Measurements from ENCODE around the gene B3GALT2.
"Not testable (repeated sequence)": the region's sequence is repeated elsewhere in the genome, so short reads cannot be mapped to it uniquely, and the experiment has no call there.

B3GALT2 gene, protein sequence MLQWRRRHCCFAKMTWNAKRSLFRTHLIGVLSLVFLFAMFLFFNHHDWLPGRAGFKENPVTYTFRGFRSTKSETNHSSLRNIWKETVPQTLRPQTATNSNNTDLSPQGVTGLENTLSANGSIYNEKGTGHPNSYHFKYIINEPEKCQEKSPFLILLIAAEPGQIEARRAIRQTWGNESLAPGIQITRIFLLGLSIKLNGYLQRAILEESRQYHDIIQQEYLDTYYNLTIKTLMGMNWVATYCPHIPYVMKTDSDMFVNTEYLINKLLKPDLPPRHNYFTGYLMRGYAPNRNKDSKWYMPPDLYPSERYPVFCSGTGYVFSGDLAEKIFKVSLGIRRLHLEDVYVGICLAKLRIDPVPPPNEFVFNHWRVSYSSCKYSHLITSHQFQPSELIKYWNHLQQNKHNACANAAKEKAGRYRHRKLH

DNA sequence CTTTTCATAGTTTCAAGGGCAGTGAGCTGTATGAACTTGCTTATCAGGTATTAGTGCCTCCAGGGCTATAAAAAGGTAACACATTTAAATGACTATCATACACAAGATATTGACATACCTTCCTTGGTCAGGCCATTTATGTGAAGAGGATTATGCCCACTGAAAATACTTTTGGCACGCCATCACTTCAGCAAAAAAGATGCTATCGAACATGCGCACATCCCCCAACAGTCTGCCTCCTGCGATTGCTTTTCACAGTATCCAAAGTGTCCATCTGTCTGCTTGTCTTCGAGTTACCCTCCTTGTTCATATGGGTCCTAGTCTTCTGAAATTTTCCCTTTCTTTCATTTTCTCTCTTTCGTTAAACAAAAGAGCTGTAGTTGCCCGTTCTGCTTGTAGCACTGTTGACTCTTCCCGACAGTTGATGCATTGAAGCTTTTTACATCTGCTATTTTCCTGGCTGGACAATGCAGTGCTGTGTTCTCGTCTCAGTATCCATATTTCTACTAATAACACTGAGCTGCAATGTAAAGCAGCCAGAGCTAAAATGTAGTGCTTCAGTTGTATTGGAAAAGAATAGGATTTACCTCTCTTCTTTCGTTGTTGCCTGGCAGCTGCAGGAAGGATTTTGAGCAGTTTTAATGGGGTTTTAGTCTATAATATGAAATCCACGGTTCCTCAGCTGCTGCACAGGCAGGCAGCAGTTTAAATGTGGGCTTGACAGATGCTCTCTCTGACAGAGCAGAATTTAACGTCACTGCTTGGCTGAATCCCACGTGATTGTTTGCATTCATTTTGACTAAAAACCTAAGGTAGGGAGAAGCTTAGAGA is at the start of gene B3GALT2:
TSS of gene B3GALT2 (minus strand) at position 713 of the 831 bp plus-strand sequence. CDS start 5,051 bp downstream, outside the sequence.
- DNase-seq, result no peak

DNA sequence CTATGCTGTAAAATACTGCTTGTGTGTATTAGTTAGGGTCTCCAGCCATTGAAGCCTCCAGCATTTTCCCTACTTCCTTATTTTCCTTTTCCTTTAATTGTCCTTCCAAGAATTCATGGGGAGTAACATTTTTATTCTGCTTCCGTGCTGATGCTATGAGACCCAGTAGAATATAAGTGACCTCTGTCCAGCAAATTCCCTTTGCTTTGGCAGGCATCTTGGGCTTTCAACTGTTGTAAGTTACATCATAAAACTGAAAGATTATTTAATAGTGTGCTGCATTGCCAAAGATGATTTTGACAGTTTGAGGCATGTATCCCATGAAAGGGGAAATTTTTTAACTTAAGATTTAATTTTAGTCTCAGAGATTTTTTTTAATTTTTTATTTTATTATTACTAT is 48.1 kb upstream of the B3GALT2 start:
- DNase-seq, result no peak

DNA sequence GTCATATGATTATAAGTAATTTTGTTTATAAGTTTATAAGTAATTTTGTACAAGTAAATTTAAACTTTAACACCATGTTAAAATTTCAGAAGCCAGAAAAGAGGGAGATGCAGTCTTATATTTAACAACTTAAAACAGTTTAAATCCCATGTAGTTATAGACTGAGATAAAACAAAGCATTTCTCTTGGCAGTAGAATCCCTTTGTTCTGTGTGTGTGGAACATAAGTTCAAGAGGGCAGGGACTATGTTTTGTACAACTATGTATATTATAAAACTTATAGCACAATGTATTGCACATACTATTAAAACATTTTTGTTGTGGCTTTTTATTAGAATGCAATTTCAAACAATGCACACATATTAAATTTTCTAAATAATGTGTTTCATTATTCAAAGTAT is 44.7 kb upstream of the B3GALT2 start:
- not testable (repeated sequence) for DNase-seq

DNA sequence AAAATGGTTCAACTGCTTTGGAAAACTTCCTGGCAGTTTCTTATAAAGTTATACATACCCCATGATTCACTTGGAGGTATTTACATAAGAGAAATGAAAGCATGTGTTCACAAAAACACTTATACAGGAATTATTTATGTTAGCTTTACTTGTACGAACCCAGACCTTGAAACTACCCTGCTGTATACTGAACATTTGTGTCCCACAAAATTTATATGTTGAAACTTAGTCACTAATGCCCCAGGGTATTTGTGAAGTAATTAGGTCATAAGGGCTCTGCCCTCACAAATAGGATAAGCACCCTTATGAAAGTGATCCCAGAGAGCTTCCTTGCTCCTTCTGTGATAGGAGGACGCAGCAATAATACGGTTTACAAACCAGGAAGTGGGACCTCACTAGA is 42.7 kb upstream of the B3GALT2 start:
- DNase-seq, result no peak

DNA sequence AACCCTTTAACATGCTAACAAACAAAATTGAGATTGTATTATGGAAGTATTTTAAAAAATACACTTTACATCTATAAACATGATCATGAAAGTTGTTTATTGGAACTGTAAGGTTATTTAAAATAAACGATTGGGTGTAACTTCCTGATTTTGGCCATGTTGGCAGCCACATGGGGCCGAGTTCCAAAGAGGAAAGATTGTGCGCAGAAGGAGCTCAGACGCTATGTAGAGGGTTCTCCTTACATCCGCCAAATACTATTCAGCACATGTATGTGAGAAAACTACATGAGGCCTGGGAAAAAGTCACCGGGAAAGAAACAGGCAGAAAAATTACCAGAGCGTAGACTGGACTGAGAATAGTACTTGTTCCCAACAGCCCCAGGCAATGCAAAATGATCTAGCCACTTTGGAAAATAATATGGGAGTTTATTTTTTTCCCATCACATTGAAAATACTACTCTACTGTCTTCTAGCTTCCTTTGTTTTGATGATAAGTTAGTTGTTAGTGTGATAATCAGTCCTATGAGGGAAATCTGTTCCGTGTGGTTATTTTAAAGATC is 35.7 kb upstream of the B3GALT2 start:
- DNase-seq, result no peak

DNA sequence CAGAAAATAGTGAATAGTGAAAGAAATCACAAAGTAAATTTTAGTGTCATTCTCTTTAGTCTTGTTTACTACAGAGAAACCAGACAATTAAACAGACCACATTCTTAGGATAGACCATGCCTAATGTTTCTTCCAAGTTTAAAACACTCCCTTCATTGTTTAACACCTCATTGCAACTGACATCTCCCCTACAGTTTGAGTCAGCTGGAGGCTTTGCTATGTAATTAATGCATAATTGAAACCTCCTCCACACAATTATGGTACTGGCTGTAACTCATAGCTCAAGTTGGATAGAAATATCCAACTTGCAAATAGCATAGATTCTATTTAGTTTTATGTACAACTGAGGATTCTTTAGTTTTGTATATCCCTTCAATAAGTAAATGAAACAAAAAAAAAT is 35.2 kb upstream of the B3GALT2 start:
- DNase-seq, result no peak

DNA sequence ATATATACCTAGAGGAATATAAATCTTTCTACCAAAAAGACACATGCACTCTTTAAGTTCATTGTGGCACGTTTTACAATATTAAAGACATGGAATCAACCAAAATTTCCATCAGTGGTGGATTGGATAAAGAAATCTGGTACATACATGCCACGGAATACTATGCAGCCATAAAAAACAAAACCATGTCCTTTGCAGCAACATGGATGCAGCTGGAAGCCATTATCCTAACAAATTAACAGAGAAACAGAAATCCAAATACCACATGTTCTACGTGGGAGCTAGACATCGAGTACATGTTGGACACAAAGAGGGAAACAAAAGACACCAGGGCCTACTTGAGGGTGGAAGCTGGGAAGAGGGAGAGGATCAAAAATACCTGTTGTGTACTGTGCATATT is 33.0 kb upstream of the B3GALT2 start:
- no peak for DNase-seq

DNA sequence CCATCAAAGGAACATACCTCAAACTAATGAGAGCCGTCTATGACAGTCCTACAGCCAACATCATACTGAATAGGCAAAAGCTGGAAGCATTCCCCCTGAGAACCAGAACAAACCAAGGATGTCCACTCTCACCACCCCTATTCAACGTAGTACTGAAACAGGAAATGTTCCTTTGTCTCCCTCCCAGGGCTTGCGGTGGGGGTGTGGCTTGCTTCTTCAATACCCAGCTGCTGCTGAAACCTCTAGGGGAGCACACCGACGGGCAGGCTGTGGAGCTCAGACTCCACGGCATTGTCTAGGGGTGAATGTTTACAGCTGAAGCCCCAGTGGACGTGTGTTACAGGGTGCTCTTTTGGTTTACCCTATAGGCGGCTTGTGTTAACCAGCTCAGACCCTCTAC is 30.5 kb upstream of the B3GALT2 start:
- no peak for DNase-seq

DNA sequence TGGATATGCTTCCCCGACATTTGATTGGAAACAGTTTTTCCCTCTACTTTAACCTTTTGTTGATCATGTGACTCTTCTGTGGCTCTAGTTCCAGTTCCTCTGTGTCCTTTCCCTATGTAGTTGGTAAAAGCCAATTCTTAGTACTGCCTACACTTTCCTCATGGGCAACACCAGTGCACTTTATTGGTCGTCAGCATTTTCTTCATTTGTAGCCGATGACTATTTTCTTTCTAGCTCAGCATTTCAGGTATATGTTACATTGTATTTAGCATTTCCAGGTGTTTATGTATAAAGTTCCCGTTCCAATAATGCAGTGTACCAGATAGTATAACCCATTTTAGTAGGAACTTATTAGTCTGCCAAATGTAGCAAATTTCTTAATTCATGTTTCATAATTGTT is 27.6 kb upstream of the B3GALT2 start:
- no peak for DNase-seq

DNA sequence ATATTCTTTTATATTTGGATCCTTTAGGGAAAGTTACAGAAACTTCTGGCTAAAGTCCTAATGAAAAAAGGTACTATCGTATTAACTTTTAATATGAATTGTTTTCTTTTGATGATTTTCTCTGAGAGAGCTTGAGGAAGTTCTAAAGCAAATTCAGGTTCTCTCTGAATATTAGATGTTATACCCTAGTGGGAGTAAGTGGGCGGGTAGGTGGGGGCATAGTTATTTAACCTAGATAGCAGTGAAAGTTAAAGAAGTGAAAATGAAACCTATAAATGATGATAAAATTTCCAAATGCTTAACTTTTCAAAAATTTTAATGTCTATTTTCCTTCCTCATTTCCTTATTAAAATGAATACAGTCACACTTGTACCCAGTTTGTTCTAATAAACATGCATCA is 26.2 kb upstream of the B3GALT2 start:
- no peak for DNase-seq

DNA sequence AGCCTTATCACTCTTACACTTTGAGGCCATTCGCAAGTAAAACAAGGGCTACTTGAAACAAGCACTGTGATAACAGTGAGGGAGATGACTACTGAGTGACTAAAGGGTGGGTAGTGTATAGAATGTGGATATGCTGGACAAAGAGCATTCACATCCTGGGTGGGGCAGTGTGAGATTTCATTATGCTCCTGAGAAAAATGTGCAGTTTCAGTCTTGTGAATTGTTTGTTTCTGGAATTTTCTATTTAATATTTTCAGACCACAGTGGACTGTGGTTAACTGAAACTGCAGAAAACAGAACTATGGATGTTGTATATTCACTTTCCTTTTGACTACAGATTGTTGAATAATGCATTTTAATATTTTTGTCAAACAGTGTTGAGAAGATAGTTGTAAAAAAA is 25.1 kb upstream of the B3GALT2 start:
- no peak for DNase-seq

DNA sequence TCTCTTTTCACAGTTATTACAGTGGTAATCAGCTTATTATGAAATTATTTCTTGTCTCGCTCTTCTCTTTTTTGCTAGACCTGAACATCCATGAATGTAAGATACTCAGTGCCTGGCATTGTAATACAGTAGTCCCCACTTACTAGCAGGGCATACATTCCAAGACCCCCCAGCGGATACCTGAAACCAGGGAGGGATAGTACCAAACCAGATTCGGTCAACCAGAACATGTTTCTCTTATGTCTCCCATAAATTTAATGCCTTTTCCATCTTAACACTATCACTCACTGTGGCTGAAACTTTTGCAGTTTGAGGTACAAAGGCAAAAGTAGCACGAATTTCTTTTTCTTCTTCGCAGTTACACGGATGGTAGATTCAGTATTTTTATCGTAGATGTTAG is 24.6 kb upstream of the B3GALT2 start:
- no peak for DNase-seq

DNA sequence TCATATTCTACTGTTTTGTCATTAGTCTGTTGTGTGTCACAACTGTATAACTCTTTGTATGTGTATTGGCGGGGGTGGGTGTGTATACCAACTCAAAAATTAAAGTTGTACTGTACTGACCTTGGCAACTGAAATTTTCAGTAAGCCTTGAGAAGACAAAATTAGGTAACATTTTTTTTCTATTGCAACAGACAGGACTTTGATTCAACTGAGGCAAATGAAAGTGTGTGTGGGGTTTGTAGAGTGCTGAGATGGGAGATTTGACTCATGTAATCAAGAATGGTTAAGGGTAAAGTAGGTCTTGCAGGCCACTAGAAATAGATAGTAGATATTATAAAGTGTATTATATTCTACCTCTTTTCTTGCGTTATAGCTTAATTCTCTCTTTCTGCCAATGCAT is 14.6 kb upstream of the B3GALT2 start:
- no peak for DNase-seq

DNA sequence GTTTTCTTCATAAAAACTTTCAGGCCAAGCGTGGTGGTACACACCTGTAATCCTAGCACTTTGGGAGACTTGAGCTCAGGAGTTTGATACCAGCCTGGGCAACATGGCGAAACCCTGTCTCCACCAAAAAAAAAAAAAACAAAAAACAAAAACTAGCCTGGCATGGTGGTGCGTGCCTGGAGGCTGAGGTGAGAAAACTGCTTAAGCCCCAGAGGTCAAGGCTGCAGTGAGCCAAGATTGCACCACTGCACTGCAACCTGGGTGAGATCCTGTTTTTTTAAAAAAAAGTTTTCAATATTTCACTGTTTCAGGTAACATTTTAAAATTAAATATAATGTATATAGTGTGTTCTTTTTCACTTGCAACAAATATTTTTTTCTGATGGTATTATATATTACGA is 13.5 kb upstream of the B3GALT2 start:
- no peak for DNase-seq

DNA sequence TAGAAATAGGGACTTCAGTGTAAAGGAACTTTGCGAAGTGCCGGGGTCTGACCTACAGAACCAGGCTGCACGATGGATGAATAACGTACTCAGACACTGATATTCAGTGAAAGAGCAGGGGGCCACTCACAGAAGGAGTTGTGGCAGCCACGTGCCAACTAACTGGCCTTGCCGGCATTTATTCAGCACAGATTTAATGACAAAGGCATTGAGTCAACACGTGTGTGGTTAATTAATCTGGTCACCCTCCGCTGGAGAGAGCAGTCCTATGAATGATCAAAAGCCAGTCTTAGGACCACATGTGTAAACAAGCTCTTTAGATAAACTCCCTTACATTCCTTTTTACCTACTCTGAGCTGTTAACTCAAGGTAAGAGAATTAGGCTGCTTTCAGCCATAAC is 6.2 kb upstream of the B3GALT2 start:
- DNase-seq, result no peak

DNA sequence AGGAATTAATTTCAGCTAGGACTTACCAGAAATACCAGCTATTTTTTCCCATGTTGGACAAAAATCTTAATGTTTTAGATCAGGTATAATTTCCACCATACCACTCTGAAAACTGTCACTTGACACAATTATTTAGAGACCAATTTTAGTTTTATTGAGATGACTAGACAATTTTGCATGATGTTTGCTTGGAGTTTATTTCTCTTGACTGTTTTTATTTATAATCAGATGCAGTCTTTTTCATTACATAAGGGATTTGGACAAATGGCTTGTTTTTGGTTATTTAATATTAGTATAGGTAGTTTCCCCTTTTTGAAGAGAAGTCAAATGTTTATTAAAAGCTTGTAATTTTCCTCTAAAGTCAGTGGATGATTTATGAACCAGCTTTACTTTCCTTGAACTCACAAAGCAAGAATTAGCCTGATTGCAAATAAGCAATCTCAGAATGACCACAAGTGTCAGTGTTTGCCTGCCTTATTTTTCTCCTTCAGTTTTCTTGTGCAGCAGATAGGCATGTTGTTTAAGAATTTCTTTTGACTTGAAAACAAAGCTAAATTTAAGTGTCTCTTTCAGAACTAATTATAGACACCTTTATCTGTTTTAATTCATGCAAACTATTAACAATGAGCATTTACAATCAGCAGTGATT is 3.8 kb upstream of the B3GALT2 start:
- no peak for DNase-seq

DNA sequence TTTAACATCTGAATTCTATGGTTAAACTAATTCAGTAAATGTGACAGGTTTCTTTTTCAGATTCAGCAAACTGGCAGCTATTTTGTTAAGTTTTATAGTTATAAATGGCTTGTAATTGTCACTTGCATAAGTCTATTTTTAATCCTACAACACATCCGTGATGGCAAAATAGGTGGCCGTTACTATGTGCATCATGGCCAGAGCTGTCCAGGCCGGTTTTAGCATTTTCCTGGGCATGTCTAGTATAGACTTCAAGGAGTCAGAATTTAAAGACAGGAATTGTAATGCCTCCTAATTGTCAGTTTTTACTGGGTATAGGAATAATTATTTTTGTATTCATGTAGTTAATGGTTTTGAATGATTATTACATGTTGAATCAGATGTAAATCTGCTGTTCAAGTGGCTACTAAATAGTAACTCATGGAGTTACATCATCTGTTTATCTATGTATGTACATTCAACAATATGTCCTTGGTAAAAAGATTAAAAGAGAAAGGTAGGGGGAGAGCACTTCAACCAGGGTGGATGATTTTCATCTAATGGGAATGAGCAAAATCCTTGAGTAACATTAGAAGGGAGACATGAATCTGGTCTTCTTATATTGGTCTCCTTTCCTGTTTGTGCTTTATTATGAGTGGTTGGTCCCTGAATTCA is 3.2 kb upstream of the B3GALT2 start:
- no peak for DNase-seq

DNA sequence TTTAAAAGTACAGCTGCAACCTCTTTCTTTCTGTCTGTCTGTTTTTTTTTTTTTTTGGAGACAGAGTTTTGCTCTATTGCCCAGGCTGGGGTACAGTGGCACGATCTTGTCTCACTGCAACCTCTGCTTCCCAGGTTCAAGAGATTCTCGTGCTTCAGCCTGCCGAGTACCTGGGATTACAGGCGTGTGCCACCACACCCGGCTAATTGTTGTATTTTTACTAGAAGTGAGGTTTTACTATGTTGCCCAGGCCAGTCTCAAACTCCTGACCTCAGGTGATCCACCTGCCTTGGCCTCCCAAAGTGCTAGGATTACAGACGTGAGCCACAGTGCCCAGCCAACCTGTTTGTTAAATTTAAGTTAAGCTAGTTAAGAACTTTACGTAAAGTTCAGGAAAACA is 2.5 kb upstream of the B3GALT2 start:
- not testable (repeated sequence) for DNase-seq

DNA sequence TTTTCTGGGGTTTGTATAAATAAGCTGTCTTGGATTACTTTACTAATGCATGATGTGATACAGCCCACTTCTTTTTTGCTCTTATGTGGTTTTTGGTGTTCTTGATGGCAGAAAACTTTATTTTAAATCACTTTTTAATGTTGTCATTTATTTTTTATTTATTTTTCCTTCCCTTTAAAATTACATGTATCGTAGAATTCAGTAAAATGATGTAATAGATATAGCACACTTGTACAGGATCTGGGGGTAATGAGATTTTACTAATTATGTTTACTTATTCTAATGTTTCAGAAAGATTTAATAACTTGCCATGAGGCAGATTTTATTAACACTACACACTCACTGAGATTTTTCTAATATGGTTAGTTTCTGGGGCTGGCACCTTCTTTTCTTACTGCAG is 701 bp upstream of the B3GALT2 start:
- no peak for DNase-seq

DNA sequence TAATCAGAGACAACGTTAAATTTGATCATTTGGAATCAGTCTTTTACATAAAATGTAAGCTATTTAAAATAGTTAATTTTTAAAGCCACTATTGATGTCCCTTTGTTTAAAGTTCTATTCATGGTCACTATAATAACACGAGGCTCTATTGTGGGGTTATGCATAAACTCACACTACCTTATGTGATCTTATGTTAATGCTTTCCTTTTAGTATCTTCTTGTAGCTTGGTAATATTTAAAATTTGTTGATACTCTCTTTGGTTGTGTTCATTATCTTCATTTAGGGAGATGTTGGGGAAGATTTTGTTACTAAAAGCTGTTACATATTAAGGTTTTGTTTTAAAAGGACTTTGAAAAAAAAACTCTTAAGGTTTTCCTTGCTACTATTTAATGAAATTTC is 1.2 kb downstream of the B3GALT2 start:
- no peak for DNase-seq

DNA sequence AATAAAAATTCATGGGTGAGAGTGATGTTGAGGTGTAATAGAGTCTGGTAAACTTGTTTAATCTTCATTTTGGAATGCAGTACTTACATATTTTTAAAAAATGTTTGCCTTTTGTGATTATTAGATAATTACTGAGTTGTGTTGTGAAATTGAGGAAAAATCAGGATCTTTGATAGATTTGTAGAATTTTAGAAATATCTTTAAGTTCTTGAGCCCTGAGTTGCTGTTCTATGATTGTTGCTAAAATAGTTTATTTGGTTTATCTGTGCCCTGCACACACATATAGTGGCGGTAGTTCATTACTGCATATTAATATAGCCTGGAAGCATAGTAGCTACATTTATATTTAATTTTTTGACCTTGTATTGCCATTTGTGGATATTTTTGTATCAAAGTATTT is 1.6 kb downstream of the B3GALT2 start:
- no peak for DNase-seq

DNA sequence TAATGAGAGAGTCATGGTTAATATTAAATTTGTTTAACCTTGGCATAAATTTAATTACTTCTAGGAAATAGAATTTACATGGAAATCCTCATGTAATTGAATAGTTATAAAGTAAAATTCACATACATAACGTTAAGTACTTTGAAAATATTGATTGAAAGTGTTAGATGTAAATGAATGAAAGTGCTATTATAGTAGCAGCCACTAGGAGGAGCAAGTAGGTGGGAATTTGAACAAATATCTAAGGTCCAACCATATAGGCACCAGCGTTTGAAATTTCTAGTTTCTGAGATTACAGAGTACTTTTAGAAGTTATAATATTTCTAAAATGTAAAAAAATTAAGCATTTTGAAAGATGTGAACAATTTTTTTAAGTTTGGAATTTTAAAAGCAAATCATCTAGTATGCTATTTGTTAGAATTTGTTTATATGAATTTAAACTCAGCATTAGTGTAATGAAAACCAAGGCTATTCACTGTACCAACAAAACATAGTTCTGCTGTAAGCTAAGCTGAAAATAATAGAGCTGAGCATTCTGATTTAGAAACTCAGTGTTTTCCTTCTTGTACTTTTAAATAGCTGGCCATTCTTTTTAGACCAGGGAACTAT is 3.3 kb downstream of the B3GALT2 start:
- peak; percentile 63 for DNase-seq
